NCI-H2107 treated with DMSO at 0.1 percent for 48 hours (cell line): Measurements from ENCODE around the gene EXOSC6.
"Not testable (repeated sequence)": the region's sequence is repeated elsewhere in the genome, so short reads cannot be mapped to it uniquely, and the experiment has no call there.

ENCODE experiments used
- DNase-seq: peaks from one replicate; lab custom pipeline; 2025; ENCODE audit not compliant: unreplicated experiment; lab: John Stamatoyannopoulos, UW

Gene EXOSC6

DNA sequence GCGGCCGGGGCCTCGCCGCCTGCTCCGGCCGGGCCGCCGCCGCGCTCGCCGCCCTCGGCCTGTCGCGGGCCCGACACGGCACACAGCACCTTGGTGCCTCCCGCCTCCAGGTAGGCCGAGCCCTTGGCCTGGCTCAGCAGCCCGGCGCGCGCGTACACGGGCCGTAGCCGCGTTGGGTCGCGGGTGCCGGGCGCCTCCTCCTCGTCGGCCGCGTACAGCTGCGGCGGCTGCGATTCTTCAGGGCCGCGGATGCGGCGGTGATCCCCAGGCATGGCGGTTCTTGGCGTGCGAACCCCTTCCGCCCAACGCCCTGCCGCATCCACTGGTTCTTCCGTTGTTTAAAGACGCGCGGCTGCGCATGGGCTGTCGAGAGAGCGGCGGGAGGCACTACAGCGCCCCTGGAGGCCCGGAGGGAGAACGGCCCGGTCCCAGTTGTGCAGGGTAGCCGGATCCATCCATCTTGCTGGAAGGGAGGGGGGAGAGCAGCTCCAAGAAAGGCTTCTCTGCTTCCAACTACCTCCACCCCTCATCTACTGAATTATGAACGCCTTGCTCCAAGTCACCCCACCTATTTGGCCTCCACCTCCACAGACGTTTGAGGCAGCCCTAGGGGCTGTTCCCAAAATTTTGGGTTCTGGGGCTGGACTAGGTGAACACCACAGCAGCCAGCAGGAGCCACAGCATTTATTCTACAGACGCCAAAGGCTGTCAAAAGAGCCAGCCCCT lies at the start of gene EXOSC6:
Gene EXOSC6, minus strand, starts transcription at position 312 of the 726 bp plus-strand sequence. Its CDS starts 40 bp downstream, at position 272.
- peak; percentile 87 for DNase-seq

DNA sequence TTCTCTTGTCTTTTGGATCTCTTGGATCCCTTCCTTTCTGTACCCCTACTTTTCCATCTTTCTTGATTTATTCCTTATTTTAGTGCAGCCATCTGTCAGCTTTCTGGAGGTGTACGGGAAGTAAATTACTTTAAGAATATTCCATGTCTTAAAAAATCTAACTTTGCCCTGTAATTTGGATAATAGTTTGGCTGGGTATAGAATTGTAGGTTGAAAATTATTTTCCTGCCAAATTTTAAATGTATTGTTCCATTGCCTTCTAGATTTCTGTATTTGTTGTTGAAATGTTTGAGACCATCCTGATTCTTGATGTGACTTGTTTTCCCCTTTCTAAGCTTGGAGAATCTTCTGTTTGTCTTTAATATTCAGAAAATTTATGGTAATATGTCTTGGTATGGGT lies 49.4 kb upstream of the EXOSC6 start:
- no peak for DNase-seq

DNA sequence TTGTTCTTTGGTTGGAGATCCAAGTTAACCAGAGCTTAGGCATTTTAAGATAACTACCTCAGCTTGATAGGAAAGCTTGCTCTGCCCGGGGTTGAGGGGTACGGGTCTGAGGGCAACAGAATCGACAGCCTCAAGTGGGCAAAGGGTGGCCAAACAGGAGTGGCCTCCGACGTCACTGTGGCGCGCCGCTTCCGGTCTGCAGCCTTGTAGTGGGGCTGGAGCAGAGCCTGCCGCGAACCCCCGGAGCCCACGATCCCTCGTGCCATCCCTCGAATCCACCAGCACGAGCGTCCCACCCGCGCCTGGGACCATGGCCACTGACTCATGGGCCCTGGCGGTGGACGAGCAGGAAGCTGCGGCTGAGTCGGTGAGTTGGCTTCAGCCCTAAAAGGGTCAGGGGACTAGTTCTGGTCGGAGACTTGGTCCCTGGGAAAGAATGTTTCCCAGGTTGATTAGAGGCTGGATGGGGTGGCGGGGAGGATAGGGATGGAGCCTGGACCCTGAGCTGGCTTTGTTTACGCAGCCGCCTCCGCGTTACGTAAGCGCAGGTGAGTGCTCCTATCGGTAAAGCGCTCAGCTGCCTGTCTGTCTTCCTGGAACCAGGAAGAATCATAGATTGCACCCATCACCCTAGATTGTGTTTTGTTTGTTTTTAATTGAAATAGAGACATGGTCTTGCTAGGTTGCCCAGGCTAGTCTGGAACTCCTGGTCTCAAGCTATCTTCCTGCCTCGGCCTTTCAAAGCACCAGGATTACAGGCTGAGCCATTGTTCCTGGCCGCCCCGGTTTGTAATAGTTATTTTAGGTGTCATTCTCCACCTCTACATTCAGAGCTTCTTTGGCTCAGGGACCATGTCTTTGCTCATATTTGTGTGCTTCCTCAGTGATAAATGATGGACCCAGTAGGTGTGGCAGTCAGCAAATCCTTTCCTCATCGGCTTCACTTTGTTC lies 47.5 kb upstream of the EXOSC6 start, which contains the start of gene DDX19B:
Gene DDX19B, plus strand, starts transcription at position 199 of the 951 bp plus-strand sequence. Its CDS starts 112 bp downstream, at position 311.
- peak; percentile 66 for DNase-seq

DNA sequence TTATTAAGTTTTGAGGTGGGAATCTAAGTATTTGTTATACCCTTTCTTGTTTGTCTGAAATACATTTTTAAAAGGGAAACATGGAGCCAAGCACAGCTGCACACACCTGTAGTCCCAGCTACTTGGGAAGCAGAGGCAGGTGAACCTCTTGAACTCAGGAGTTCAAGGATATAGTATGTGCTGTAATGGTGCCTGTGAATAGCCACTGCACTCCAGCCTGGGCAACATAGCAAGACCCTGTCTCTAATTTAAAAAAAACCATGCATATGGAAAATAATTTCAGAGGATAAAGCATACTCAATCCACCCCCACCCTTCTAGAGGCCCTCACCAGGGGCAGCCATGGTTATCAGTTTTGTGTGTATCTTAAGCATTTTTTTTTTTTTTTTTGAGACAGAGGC lies 43.9 kb upstream of the EXOSC6 start:
- DNase-seq: no peak

DNA sequence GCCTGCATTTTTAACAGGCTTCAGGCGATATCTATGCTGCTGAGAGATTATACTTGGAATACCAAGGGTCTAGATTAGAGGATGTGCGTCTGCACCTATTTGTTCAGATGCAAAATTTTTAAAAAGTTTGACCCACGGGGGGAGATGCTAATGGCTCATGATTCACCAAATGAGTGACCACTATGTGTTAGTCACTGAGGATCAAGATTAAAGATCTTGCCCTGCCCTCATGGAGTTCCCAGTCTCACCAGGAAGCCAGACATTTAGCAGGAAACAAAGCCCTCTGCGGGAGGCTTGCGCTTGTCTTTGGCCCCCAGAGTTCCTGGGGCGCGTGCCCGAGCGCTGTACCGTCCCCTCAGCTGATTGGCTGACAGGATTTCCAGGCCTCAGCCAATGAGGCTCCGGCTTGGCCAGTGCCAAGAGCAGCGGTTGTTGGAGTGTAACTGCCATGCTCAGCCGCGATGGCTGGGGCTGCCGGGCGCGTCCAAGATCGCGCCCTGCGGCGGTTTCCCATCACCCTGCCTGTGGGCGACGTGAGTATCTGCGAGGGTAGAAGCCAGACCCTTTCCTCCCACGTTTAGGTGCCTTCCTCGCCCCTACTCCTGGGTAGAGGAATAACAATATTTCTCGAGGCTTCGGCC lies 42.8 kb upstream of the EXOSC6 start:
- DNase-seq: no peak

DNA sequence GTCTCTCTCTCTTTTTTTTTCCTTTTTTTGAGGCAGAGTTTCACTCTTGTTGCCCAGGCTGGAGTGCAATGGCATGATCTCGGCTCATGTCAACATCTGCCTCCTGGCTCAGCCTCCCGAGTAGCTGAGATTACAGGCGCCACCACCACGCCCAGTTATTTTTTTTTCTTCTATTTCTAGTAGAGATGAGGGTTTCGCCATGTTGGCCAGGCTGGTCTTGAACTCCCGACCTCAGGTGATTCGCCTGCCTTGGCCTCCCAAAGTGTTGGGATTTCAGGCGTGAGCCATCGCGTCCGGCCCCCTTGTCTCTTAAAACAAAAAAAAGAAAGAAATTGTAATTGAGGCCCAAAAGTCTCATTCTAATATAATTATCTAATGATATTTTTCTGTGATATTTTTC lies 40.4 kb upstream of the EXOSC6 start:
- DNase-seq: not testable (repeated sequence)

DNA sequence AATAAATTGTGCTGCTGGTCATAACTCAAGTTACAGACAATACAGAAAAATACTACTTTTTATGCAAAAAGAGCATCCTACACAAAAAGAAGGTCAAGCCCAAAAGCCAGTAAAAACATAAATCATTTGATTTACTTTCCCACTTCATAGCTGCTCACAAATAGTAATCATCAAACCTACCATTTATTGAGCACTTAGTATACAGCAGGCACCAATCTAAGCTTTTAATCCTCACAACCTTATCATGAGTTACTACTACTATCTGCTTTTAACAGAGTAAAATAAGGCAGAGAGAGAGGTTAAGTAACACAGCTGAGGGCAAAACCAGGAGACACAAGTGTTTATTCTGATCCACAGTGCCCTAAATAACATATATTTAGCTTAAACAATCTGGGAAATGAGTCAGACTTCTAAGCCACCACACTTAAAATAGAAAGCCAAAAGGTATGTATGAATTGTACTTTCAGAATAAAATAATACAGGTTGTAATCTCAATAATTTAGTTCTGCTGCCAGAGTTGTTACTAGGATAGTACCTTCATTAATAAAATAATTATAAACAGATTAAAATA lies 39.3 kb upstream of the EXOSC6 start:
- no peak for DNase-seq

DNA sequence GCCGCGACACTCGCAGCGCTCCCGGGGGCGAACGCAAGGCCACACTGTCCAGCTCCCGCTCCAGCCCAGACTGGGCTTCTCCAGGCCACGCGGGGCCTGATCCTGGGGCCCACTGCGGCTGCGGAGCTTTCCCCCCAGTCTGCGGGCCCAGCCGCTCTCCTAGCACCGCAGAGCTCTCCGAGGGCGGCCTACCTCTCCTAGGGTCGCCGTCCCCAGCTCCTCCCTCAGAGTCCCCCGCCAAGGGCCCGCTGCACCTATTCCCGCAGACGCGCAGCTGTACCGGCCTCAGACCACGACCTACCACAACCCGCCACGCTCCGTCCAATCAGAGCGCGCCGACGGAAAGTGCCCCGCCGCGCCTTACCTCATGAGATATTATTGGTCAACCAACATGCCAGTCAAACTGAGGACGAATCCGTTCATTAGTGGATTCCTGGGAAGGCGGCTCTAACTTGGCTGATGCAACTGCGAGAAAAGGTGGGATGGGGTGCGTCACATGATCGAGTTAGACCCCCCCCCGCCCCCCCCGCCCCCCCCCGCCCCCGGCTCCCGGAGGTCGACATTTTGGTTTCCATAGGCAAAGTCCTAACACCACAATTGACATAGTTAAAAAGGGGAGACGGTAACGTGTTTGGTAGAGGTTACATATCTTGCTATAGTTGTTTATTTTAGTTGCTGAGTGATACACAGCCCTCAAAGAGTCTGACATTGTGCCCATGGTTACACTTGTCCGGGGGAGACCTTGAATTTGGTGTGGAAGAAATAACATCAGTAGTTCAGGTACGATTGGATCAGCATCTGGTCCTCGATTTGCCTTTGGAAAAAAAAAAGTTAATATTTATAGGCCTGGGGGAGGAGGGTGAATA lies 37.7 kb upstream of the EXOSC6 start, which contains the start of gene AARS1:
Gene AARS1, minus strand, starts transcription at position 278 of the 866 bp plus-strand sequence. CDS start 6,743 bp downstream, outside the sequence.
- peak; percentile 96 for DNase-seq

DNA sequence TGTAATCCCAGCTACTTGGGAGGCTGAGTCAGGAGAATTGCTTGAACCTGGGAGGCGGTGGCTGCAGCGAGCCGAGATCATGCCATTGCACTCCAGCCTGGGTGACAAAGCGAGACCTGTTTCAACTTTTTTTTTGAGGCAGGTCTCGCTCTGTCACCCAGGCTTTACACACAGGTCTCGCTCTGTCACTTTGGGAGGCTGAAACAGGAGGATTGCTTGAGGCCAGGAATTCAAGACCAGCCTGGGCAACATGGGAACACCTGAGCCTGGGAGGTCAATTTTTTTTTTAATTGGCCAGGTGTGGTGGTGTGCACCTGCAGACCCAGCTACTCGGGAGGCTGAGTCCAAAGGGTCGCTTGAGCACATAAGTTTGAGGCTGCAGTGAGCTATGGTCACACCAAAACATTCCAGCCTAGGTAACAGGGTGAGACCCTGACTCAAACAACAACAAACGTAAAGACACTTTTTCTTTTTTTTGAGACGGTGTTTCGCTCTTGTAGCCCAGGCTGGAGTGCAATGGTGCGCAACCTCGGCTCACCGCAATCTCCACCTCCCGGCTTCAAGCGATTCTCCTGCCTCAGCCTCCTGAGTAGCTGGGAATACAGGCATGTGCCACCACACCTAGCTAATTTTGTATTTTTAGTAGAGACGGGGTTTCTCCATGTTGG lies 35.7 kb upstream of the EXOSC6 start:
- DNase-seq: not testable (repeated sequence)

DNA sequence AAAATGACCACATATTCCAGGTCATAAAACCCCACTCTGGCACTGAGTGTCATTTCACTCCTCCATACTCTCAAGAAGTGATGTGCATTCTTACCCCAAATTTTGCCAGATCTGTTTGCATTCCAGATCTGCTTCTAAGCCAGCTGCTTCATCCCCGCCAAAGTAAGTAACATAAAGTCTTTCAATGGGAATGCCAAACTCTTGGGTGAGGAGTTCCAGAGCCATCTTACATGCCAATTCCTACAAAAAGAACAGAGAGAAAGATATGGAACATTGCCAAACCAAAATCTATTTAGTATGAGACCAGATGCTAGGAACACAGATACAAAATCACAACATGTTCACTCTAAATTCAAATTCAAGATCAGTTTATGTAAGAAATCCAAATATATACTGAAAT lies 24.7 kb upstream of the EXOSC6 start:
- no peak for DNase-seq

DNA sequence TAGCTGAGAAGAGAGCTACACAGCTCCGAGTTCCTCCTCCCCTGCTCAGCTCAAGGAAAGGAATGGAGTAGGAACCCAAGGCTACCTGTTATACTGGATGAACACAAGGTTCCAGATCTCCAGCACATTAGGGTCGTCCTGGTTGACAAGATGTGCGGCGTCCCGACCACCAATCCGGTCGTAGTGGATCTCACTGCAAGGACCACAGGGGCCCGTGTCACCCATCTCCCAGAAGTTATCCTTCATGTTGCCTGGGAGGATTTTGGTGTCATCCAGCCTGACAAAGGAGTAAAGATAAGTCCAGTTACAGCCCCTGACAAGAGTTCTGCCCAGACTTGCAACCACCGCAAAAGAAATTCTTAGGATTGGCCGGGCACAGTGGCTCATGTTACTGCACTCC lies 20.0 kb upstream of the EXOSC6 start:
- no peak for DNase-seq

DNA sequence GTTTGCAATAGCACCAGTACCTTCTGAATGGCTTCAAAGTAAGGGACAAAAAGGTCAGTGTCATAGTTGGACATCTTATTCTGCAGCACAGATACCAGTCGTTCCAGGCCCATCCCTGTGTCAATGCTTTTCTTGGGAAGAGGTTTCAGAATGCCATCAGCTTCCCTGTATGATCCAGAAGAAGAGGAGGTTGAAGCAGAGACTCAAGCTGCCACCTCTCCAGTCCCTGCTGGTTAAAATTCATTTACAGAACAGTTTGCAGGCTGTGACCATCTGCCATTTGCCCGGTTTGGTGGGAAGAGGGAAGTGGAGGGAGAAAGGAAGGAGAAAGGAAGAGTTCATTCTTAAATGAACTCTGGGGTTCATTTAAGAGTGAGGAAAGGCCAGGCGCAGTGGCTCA lies 18.4 kb upstream of the EXOSC6 start:
- DNase-seq: no peak

DNA sequence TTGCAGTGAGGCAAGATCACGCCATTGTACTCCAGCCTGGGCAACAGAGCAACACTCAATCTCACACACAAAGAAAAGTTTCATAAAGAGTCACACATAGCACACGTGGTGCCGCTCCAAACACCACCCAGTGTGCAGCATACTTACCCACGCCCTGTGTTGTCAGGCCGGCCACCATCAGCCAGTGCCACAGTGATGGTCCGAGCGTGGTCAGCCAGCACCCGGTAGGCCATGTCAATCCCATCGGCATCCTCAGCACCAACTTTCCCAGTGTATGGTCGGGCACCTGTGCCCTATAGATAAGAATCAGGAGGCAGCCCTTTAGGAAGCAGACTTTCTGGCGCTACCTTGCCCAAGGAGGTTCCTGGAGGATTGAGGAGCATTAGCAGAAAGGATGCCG lies 17.7 kb upstream of the EXOSC6 start:
- no peak for DNase-seq

DNA sequence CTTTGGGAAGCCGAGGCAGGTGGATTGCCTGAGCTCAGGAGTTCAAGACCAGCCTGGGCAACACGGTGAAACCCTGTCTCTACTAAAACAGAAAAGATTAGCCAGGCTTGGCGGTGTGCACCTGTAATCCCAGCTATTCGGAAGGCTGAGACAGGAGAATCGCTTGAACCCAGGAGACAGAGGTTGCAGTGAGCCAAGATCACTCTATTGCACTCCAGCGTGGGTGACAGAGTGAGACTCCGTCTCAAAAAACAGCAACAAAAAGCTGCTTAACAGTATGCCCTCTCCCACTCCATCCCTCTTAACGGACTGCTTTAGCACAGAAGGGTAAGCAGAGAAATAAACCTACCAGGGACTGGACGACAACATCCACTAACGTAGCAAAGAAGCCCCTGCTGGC lies 16.2 kb upstream of the EXOSC6 start:
- DNase-seq: not testable (repeated sequence)

DNA sequence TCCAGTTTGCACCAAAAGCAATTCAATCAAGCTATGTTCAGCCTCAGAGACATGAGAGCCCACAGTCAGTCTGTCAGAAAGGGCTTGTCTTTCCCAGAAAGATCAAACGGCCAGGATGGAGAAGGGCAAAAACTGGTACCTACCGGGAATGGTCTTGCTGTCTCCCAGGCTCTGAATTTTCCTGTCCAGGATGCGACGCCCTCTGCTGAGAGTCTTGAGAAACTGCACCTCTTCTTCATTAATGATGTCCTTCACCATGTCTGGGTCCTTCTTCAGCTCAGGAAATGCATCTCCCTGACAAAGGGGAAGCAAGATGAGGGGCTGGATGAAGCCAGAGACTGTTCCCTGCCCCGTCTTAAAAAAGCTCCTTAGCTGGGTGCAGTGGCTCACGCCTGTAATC lies 15.8 kb upstream of the EXOSC6 start:
- DNase-seq: no peak

DNA sequence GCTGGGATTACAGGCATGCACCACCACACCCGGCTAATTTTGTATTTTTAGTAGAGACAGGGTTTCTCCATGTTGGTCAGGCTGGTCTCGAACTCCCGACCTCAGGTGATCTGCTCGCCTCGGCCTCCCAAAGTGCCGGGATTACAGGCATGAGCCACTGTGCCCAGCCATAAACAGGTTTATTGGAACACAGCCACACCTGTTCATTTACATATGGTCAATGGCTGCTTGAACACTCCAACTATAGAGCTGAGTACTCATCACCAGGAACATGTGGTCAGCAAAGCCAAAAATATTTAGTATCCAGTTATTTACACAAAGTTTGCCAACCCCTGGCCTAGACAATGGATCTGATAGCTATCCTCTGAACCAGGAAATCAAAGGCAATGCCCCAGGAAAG lies 8.2 kb upstream of the EXOSC6 start:
- DNase-seq: not testable (repeated sequence)

DNA sequence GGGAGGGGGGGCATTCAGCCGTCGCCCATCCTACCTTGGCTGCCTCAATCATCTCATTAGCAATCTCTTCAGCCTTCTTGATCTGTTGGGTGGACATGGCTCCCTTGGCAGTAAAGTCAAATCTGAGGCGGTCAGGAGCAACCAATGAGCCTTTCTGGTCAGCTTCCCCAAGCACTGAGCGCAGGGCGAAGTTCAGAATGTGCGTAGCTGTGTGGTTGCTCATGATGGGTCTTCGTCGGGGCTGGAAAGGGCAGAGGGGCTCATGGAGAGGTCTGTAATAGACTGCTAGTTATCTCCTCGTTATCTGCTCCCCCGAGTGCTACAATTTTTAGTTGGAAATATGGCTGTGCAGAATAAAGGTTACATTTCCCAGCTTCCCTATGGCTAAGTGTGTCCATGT lies 7.2 kb upstream of the EXOSC6 start:
- DNase-seq: no peak

DNA sequence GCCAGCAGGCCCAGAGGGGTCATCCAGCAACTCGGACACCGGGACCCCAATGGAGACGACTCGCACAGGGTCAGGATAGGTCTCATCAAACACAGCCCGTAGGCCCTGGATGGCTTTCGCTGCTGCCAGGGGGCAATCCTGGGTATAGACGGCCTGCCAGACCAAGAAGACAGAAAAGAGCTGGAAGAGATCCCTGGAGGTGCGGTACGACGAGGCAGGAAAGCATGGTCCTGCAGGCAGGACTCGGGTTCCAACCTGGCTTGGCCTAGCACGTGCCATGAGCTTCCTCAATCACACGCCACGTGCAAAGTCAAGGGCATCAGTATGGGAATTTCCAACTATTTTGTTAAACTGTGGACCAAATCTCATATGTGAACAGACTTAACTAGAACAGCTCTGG lies 6.3 kb upstream of the EXOSC6 start:
- DNase-seq: no peak

DNA sequence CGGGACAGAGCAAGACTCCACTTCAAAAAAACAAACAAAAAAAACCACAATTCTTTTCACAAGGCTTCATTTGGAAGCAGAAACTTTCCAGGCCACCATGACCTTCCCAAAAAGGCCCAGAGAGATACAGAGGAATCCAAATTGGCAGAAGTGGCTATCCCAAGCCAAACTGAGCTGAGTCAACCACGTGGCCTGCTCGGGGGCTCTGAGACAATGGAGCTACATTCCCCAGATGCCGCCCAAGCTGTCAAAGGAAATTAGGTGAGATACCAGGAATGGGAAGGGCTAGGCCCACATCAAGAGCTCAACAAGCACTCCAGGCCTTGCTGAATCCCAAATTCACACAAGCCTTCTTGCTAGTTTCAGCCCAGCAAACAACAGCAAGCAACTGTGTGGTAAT lies 5.7 kb upstream of the EXOSC6 start:
- DNase-seq: no peak

DNA sequence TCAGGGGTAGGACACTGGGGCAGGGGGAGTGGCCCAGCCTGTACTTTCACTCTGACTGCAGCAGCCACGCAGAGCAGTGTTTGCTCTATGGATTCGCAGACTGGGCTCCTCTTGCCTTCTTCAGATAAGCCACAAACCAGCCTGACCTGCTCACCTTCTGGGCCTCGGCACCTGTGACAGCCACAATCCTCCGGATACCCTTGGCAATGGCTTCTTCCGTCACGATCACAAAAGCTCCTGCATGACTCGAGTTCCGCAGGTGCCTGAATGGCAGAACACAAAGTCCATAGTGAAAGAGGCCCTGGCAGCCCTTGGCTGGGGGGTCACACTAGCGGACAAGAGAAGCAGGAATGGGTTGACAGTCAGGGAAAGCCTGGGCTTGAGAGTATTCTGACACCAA lies 3.8 kb upstream of the EXOSC6 start:
- no peak for DNase-seq
